ENCODE data around the gene KLK14. TPM values are rescaled to one million over a fixed set of nuclear protein-coding genes. Genes with fewer than 3 reads are reported as not detected.

Gene KLK14
- polyA plus RNA-seq, 1 donor from 2014 or later, result not detected

DNA sequence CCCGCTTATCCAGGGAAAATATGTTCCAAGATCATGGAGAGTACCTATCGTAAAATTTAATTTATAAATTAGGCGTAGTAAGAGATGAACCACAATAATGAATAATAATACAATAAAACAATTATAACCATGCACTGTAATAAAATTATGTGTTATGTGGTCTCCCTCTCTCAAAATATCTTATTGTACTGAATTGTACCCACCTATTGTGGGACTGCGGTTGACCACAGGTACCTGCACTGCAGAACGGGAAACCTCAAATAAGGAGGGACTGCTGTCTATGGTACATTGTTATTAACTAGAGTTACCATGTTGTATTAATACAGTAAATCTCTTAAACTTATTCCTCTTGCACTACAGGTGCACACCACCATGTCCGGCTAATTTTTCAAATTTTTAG lies 42.5 kb downstream of the KLK14 start:
- H3F3A ChIP-seq (ENCODE audit: insufficient read depth, low read length, poor library complexity, severe bottlenecking), result no peaks in the 10 kb centered on the region
- H3K9ac ChIP-seq (ENCODE audit: low read length), result no peak overlapping the region
- H3K4me2 ChIP-seq (ENCODE audit: low read length), result no peak overlapping the region
- no peaks in the 10 kb centered on the region for H3K27me3 ChIP-seq (ENCODE audit: insufficient read depth, low read depth, low read length)
- no peak overlapping the region for H3K27ac ChIP-seq (ENCODE audit: low read length)
- TF ChIP-seq POLR2AphosphoS5 (IDR thresholded peaks at IDR 0.05), result no peak
- no peak for TF ChIP-seq EP300 (conservative IDR thresholded peaks at IDR 0.05; ENCODE audit: poor library complexity, severe bottlenecking)
- no peak for TF ChIP-seq TAF1 (IDR thresholded peaks at IDR 0.05; ENCODE audit: low read depth)
- TF ChIP-seq, protein P1, sequence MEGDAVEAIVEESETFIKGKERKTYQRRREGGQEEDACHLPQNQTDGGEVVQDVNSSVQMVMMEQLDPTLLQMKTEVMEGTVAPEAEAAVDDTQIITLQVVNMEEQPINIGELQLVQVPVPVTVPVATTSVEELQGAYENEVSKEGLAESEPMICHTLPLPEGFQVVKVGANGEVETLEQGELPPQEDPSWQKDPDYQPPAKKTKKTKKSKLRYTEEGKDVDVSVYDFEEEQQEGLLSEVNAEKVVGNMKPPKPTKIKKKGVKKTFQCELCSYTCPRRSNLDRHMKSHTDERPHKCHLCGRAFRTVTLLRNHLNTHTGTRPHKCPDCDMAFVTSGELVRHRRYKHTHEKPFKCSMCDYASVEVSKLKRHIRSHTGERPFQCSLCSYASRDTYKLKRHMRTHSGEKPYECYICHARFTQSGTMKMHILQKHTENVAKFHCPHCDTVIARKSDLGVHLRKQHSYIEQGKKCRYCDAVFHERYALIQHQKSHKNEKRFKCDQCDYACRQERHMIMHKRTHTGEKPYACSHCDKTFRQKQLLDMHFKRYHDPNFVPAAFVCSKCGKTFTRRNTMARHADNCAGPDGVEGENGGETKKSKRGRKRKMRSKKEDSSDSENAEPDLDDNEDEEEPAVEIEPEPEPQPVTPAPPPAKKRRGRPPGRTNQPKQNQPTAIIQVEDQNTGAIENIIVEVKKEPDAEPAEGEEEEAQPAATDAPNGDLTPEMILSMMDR (IDR thresholded peaks at IDR 0.05; ENCODE audit: poor library complexity, severe bottlenecking), result no peak
- H4K20me1 ChIP-seq (ENCODE audit: insufficient read depth), result no peaks in the 10 kb centered on the region
- H3K36me3 ChIP-seq (ENCODE audit: insufficient read depth, low read length), result no peaks in the 10 kb centered on the region
- H2AFZ ChIP-seq (ENCODE audit: low read depth, low read length), result no peak overlapping the region
- H3K4me3 ChIP-seq (ENCODE audit: low read length), result no peak overlapping the region
- no peaks in the 10 kb centered on the region for H3K9me3 ChIP-seq (ENCODE audit: low read length)
- H3K9me2 ChIP-seq (ENCODE audit: insufficient read depth, low read length), result no peaks in the 10 kb centered on the region
- no peaks in the 10 kb centered on the region for H3K79me2 ChIP-seq (replicated peaks; ENCODE audit: insufficient read depth, low read length)

DNA sequence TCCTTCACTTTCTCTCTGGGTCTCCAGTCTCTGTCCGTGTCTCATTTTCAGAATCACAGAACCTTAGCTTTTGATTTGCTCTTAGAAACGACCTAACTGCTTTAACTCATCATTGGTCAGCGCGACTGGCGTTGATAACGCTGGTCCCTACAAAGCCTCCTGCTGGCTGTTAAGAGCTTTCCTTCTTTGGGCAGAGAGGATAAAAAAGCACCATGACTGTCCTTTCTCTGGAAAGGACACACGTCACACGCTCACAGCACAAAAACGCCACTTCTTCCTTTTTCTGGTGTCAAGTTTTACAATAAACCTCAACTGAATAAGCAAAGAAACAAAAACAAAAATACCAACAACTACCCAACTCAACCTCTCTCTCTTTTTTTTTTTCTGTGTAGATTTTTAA lies 46.2 kb downstream of the KLK14 start:
- no peaks in the 10 kb centered on the region for H3K9me3 ChIP-seq (ENCODE audit: low read length)
- H3K9me2 ChIP-seq (ENCODE audit: insufficient read depth, low read length), result no peaks in the 10 kb centered on the region
- H3K79me2 ChIP-seq (replicated peaks; ENCODE audit: insufficient read depth, low read length), result no peaks in the 10 kb centered on the region
- H2AFZ ChIP-seq (ENCODE audit: low read depth, low read length), result no peak overlapping the region
- TF ChIP-seq TAF1 (IDR thresholded peaks at IDR 0.05; ENCODE audit: low read depth), result no peak
- TF ChIP-seq, protein P1 (IDR thresholded peaks at IDR 0.05; ENCODE audit: poor library complexity, severe bottlenecking), result no peak
- TF ChIP-seq MXI1 (conservative IDR thresholded peaks at IDR 0.05; ENCODE audit: poor library complexity, severe bottlenecking), result no peak
- TF ChIP-seq EP300 (conservative IDR thresholded peaks at IDR 0.05; ENCODE audit: poor library complexity, severe bottlenecking), result no peak
- TF ChIP-seq SMC3 (conservative IDR thresholded peaks at IDR 0.05; ENCODE audit: poor library complexity), result no peak
- TF ChIP-seq EZH2 (IDR thresholded peaks at IDR 0.05; ENCODE audit: borderline replicate concordance, insufficient read depth, low read length, poor library complexity, severe bottlenecking), result no peak
- TF ChIP-seq RAD21 (conservative IDR thresholded peaks at IDR 0.05), result no peak
- TF ChIP-seq, protein P2, sequence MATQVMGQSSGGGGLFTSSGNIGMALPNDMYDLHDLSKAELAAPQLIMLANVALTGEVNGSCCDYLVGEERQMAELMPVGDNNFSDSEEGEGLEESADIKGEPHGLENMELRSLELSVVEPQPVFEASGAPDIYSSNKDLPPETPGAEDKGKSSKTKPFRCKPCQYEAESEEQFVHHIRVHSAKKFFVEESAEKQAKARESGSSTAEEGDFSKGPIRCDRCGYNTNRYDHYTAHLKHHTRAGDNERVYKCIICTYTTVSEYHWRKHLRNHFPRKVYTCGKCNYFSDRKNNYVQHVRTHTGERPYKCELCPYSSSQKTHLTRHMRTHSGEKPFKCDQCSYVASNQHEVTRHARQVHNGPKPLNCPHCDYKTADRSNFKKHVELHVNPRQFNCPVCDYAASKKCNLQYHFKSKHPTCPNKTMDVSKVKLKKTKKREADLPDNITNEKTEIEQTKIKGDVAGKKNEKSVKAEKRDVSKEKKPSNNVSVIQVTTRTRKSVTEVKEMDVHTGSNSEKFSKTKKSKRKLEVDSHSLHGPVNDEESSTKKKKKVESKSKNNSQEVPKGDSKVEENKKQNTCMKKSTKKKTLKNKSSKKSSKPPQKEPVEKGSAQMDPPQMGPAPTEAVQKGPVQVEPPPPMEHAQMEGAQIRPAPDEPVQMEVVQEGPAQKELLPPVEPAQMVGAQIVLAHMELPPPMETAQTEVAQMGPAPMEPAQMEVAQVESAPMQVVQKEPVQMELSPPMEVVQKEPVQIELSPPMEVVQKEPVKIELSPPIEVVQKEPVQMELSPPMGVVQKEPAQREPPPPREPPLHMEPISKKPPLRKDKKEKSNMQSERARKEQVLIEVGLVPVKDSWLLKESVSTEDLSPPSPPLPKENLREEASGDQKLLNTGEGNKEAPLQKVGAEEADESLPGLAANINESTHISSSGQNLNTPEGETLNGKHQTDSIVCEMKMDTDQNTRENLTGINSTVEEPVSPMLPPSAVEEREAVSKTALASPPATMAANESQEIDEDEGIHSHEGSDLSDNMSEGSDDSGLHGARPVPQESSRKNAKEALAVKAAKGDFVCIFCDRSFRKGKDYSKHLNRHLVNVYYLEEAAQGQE (IDR thresholded peaks at IDR 0.05; ENCODE audit: borderline replicate concordance), result no peak
- no peak for TF ChIP-seq POLR2AphosphoS5 (IDR thresholded peaks at IDR 0.05)
- H3K4me2 ChIP-seq (ENCODE audit: low read length), result no peak overlapping the region
- H3F3A ChIP-seq (ENCODE audit: insufficient read depth, low read length, poor library complexity, severe bottlenecking), result no peaks in the 10 kb centered on the region
- H3K27ac ChIP-seq (ENCODE audit: low read length), result no peak overlapping the region
- H3K9ac ChIP-seq (ENCODE audit: low read length), result no peak overlapping the region
- H3K27me3 ChIP-seq (ENCODE audit: insufficient read depth, low read depth, low read length), result no peaks in the 10 kb centered on the region
- H3K4me3 ChIP-seq (ENCODE audit: low read length), result no peak overlapping the region
- H3K36me3 ChIP-seq (ENCODE audit: insufficient read depth, low read length), result no peaks in the 10 kb centered on the region
- no peaks in the 10 kb centered on the region for H4K20me1 ChIP-seq (ENCODE audit: insufficient read depth)
